ENCODE measurements around the gene VENTX.

DNA sequence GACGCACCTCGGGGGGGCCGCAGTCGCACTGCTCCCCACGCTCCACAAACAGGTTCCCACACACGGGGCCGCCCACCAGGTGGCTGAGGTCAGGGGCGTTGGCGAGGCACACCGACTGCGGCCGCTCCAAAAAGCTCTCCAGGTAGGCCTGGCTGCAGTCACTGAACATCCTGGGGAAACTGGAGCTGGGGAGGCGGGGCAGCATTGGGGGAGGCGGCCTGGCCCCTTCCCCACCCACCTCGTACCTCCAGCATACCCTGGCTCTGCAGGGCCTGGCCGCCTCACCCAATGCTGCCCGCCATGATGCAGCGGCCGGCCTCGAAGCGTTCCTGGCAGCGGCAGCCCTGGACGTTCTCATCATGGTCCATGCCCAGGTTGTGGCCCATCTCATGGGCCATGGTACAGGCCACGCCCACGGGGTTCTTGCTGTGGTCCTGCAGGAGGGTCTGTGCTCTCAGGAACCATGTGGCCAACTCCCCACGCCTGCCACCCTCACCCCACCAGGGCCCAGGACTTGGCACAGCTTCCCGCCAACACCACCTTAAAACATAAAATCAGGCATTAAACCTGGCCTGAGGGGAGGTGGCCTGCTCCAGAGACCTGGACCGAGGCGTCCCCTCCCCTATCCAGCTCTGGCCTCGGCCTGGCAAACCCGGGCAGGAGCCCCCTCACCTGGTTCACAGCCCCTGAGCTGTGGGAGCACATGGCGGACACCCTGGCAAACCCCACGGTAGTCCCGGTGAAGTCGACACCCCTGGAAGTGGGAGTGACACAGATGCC lies 34.1 kb downstream of the VENTX start:
- no peak for TF ChIP-seq EZH2 (IDR thresholded peaks at IDR 0.05)
- no peak for TF ChIP-seq POLR2AphosphoS5 (IDR thresholded peaks at IDR 0.05; ENCODE audit: borderline replicate concordance, low read depth, low read length)
- no peak for TF ChIP-seq FOXP2 (optimal IDR thresholded peaks at IDR 0.05; ENCODE audit: control extremely low read depth, extremely low read length, insufficient read depth)

All from SK-N-MC (cell line).